ENCODE measurements around the gene ARHGAP12.

DNA sequence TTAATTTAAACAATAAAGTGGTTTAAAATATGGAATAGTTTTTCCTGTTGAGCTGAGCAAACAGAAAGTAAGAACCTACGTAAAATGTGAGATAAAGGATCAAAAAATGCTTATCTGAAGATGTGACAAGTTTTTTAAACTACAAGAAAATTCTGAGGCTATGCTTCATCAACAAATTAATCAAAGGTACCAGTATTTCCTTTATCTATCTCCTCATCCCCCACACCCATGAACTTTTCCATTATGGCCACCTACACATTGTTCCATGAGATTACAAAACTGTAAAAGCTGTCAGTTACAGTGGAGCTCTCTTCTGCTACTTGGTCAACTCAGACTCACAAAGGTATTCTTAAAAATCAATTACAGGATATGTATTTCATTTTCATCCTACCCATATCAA is 77.4 kb downstream of the ARHGAP12 start:
- TF ChIP-seq EZH2 (IDR thresholded peaks at IDR 0.05; ENCODE audit: insufficient read depth, poor library complexity, severe bottlenecking) (no peak), EZH2phosphoT487 (IDR thresholded peaks at IDR 0.05; ENCODE audit: insufficient read depth, low read depth) (no peak)
